Stimulated activated CD8-positive, alpha-beta memory T cell treated with anti-CD3 and anti-CD28 coated beads, Interleukin-2, amount 100 ng/mL, for 48 hours (primary cell): ENCODE data around the gene CRYGN.

Experiments
- DNase-seq, 2 donors: peaks; one replicate each; pipeline ENCODE4 v3.0.0-alpha.2; 2020; ENCODE audit warnings: low read depth in 2 of 2

Gene CRYGN

GRCh38 chr7:151406886-151407583 is 32.9 kb downstream of the CRYGN start:
- no peak for DNase-seq

GRCh38 chr7:151406051-151406875 is 33.7 kb downstream of the CRYGN start:
- DNase-seq, result no peak

- no peak for DNase-seq
These were observed 34.4 kb downstream of the CRYGN start for GRCh38 chr7:151405588-151405987.

- DNase-seq, result no peak
These were observed 34.9 kb downstream of the CRYGN start for GRCh38 chr7:151405056-151405455.

GRCh38 chr7:151404216-151405011 is 35.5 kb downstream of the CRYGN start:
- DNase-seq, result no peak

GRCh38 chr7:151403764-151404163 is 36.2 kb downstream of the CRYGN start:
- no peak for DNase-seq

GRCh38 chr7:151402029-151402835 is 37.7 kb downstream of the CRYGN start:
- no peak for DNase-seq

- no peak for DNase-seq
These were observed 39.2 kb downstream of the CRYGN start for GRCh38 chr7:151400626-151401315.

- DNase-seq, result no peak
These were observed 40.0 kb downstream of the CRYGN start for GRCh38 chr7:151399906-151400305.

GRCh38 chr7:151399305-151399601 is 40.7 kb downstream of the CRYGN start:
- DNase-seq, result no peak

GRCh38 chr7:151398446-151399304 is 41.3 kb downstream of the CRYGN start:
- DNase-seq, result no peak

- no peak for DNase-seq
These were observed 42.9 kb downstream of the CRYGN start for GRCh38 chr7:151397026-151397425.

GRCh38 chr7:151396328-151396970 is 43.5 kb downstream of the CRYGN start:
- no peak for DNase-seq

GRCh38 chr7:151395036-151395367 is 44.9 kb downstream of the CRYGN start:
- DNase-seq, result no peak

- DNase-seq, result no peak
These were observed 45.6 kb downstream of the CRYGN start for GRCh38 chr7:151394076-151395035.

- DNase-seq, result no peak
These were observed 46.6 kb downstream of the CRYGN start for GRCh38 chr7:151393031-151393977.

GRCh38 chr7:151392426-151392825 is 47.5 kb downstream of the CRYGN start:
- no peak for DNase-seq
